ENCODE results near the gene UQCR11. TPM values are rescaled to one million over a fixed set of nuclear protein-coding genes. Genes with fewer than 3 reads are reported as not detected.

Gene UQCR11
- total and polyA plus RNA-seq, 2 donors (not counting 3 experiments of a cell fraction or from before 2014, with no cell fraction given) = 165 to 210 TPM

DNA sequence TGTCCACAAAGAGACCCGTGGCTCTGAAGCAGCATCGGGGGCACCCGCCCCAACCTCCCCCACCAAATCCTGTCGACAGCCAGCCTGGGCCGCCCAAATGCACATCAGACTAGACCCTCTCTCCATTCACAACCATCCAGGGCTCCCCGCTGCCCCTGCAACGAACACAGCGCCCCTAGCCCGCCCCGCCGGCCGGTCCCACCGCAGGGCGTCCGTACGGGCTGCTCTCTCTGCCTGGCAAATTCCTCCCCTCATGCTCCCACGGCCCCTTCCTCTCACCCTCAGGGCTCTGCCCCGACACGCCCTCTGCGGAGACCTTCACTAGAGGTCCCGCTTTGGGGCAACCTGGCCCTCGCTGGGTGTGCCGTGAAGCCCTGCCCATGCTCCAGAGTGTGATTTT is 40.0 kb upstream of the UQCR11 start:
- Histone ChIP-seq H2AFZ (ENCODE audit: low read depth, low read length) (no peak overlapping the region), H3K4me2 (ENCODE audit: insufficient read depth, low read length) (no peak overlapping the region), H3K9ac (replicated peaks; ENCODE audit: extremely low read depth, insufficient read depth, low read length) (no peak overlapping the region), H3K9me1 (replicated peaks; ENCODE audit: control insufficient read depth, extremely low read depth, insufficient read depth, low read length) (no peaks in the 10 kb centered on the region), H3K27me3 (ENCODE audit: control insufficient read depth in 2 of 2, insufficient read depth in 2 of 2, low read length in 2 of 2) (no peaks in the 10 kb centered on the region), H3K79me2 (ENCODE audit: control insufficient read depth, insufficient read depth, low read length) (peaks cover 36% of the 10 kb centered on the region), H3K9me3 (replicated peaks; ENCODE audit: control insufficient read depth, insufficient read depth, low read length) (no peaks in the 10 kb centered on the region), H3K4me1 (ENCODE audit: control insufficient read depth, extremely low read depth, insufficient read depth, low read length) (peaks cover under 1% of the 10 kb centered on the region), H3K36me3 (ENCODE audit: control insufficient read depth in 2 of 2, extremely low read depth in 1 of 2, insufficient read depth in 2 of 2, low read length in 2 of 2) (peaks cover 5 to 47% of the 10 kb centered on the region in 2 experiments), H3K4me3 (replicated peaks in 1 of 3; ENCODE audit: insufficient read depth in 1 of 3, low read depth in 1 of 3, low read length in 3 of 3) (no peak overlapping the region), H4K20me1 (replicated peaks; ENCODE audit: control insufficient read depth, extremely low read depth, insufficient read depth, low read length) (no peaks in the 10 kb centered on the region), H3K27ac (ENCODE audit: insufficient read depth, low read depth, low read length) (no peak overlapping the region)
- FAIRE-seq (no peak), DNase-seq (ENCODE audit: low read depth, low spot score) (no peak)
- ChIA-PET CTCF (no interaction called here), POLR2A (no interaction called here)
- dilution Hi-C loops (cut with MboI; ENCODE audit: extremely low pct_ligation_motif_present, low sequenced_read_pairs) = no loop called here
- intact Hi-C loops (cut with micrococcal nuclease) = no loop called here
- no TSS peak for BruUV-seq (replicated peaks)
- no peak for TF ChIP-seq JUN (IDR thresholded peaks at IDR 0.05; ENCODE audit: borderline replicate concordance, insufficient read depth, insufficient read length, low read depth)
- no peak for TF ChIP-seq FOS (IDR thresholded peaks at IDR 0.05; ENCODE audit: borderline replicate concordance, insufficient read depth, low read length)
- TF ChIP-seq GATA2 (IDR thresholded peaks at IDR 0.05; ENCODE audit: insufficient read depth, insufficient read length, low read depth, low read length) = no peak
- TF ChIP-seq, protein P1, sequence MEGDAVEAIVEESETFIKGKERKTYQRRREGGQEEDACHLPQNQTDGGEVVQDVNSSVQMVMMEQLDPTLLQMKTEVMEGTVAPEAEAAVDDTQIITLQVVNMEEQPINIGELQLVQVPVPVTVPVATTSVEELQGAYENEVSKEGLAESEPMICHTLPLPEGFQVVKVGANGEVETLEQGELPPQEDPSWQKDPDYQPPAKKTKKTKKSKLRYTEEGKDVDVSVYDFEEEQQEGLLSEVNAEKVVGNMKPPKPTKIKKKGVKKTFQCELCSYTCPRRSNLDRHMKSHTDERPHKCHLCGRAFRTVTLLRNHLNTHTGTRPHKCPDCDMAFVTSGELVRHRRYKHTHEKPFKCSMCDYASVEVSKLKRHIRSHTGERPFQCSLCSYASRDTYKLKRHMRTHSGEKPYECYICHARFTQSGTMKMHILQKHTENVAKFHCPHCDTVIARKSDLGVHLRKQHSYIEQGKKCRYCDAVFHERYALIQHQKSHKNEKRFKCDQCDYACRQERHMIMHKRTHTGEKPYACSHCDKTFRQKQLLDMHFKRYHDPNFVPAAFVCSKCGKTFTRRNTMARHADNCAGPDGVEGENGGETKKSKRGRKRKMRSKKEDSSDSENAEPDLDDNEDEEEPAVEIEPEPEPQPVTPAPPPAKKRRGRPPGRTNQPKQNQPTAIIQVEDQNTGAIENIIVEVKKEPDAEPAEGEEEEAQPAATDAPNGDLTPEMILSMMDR (IDR thresholded peaks at IDR 0.05; ENCODE audit: extremely low read depth in 1 of 2, insufficient read depth in 1 of 2, low read depth in 1 of 2, low read length in 2 of 2) = no peak
- TF ChIP-seq POLR2A (IDR thresholded peaks at IDR 0.05; ENCODE audit: low read depth, low read length) = no peak
- TF ChIP-seq EZH2 (IDR thresholded peaks at IDR 0.05; ENCODE audit: borderline replicate concordance, low read depth, low read length, severe bottlenecking) = no peak
- TF ChIP-seq MYC (IDR thresholded peaks at IDR 0.05; ENCODE audit: low read depth, low read length) = no peak
- TF ChIP-seq, protein P2, sequence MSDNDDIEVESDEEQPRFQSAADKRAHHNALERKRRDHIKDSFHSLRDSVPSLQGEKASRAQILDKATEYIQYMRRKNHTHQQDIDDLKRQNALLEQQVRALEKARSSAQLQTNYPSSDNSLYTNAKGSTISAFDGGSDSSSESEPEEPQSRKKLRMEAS (IDR thresholded peaks at IDR 0.05; ENCODE audit: insufficient read depth, insufficient read length) = no peak
- TF ChIP-seq POLR2AphosphoS5 (IDR thresholded peaks at IDR 0.05; ENCODE audit: insufficient read depth, low read depth, low read length) = no peak
